B cell (primary cell): ENCODE results near the gene UTP11. TPM values are rescaled to one million over a fixed set of nuclear protein-coding genes. Genes with fewer than 3 reads are reported as not detected.

Experiments used
- ATAC-seq: fragments of 200-7000 bp; cut with Tn5 transposase; one replicate; pipeline ENCODE4 v1.10.0; 2021; ENCODE audit warnings: low read depth, mild to moderate bottlenecking, moderate number of reproducible peaks, moderate library complexity
- CTCF ChIA-PET: fragments of 350-600 bp; sonication (Branson Sonifier 250); formaldehyde crosslinking; loops from one replicate; lab custom pipeline; 2021; ENCODE audit warnings: antibody characterized with exemption, inconsistent platforms; lab: Charles Lee
- POLR2A ChIA-PET: fragments of 350-600 bp; sonication (Branson Sonifier 250); formaldehyde crosslinking; loops from one replicate; lab custom pipeline; 2021; ENCODE audit warnings: antibody characterized with exemption; lab: Charles Lee
- DNase-seq: peaks from one replicate; pipeline ENCODE4 v3.0.0; 2013
- H2AFZ ChIP-seq: 2 replicates; pipeline ENCODE4 v1.6.1; 2012; ENCODE audit warnings: mild to moderate bottlenecking, low read depth, low read length; ENCODE audit not compliant: insufficient read depth, poor library complexity, severe bottlenecking
- H3K27ac ChIP-seq, 2 donors: 1 replicate in 1 of 2; 2 replicates in 1 of 2; pipeline ENCODE4 v1.5.1; 2012 to 2013; ENCODE audit warnings: low read length in 2 of 2, mild to moderate bottlenecking in 2 of 2, moderate library complexity in 1 of 2
- H3K27me3 ChIP-seq, 4 experiments: fragments of 200-600 bp in 1 of 4; sonication (generic) in 1 of 4; replicated peaks in 1 of 4; 1 replicate in 2 of 4; 2 replicates in 2 of 4; pipeline versions ENCODE4 v1.6.1 to v1.7.0; 2013 to 2016; ENCODE audit warnings: low read length in 3 of 4, mild to moderate bottlenecking in 2 of 4, mixed read lengths in 1 of 4, moderate library complexity in 1 of 4; ENCODE audit not compliant: insufficient read depth in 4 of 4, control insufficient read depth in 3 of 4; ENCODE audit errors: control extremely low read depth in 1 of 4
- H3K36me3 ChIP-seq, 2 experiments: replicated peaks in 1 of 2; 1 replicate in 1 of 2; 2 replicates in 1 of 2; pipeline versions ENCODE4 v1.6.1 to v1.7.1; 2013; ENCODE audit warnings: low read length in 1 of 2; ENCODE audit not compliant: insufficient read depth in 2 of 2, control insufficient read depth in 1 of 2; ENCODE audit errors: control extremely low read depth in 1 of 2, extremely low read depth in 1 of 2
- H3K4me1 ChIP-seq, 2 donors: fragments of 200-600 bp in 1 of 2; sonication (generic) in 1 of 2; 1 replicate in 1 of 2; 2 replicates in 1 of 2; pipeline versions ENCODE4 v1.5.1 to v1.6.1; 2013 to 2017; ENCODE audit warnings: low read length in 2 of 2; ENCODE audit not compliant: control insufficient read depth in 2 of 2, insufficient read depth in 2 of 2
- H3K4me2 ChIP-seq: replicated peaks from 2 replicates; pipeline ENCODE3; 2012; ENCODE audit warnings: mild to moderate bottlenecking, low read depth, low read length; ENCODE audit not compliant: poor library complexity, severe bottlenecking
- H3K4me3 ChIP-seq, 5 experiments: fragments of 200-600 bp in 1 of 5; sonication (generic) in 1 of 5; 1 replicate in 3 of 5; 2 replicates in 2 of 5; pipeline versions ENCODE4 v1.5.1 to v1.7.0; 2011 to 2016; ENCODE audit warnings: low read length in 4 of 5, mild to moderate bottlenecking in 4 of 5, low read depth in 2 of 5, control low read depth in 1 of 5, moderate library complexity in 1 of 5; ENCODE audit not compliant: insufficient read depth in 1 of 5; ENCODE audit errors: control extremely low read depth in 1 of 5, extremely low read depth in 1 of 5
- H3K79me2 ChIP-seq: fragments of 200-600 bp; sonication (generic); one replicate; pipeline ENCODE4 v1.6.0; 2016; ENCODE audit warnings: low read length; ENCODE audit not compliant: control insufficient read depth, insufficient read depth
- H3K9ac ChIP-seq: fragments of 200-600 bp; sonication (generic); 2 replicates; pipeline ENCODE4 v1.6.1; 2017; ENCODE audit warnings: mild to moderate bottlenecking, low read length, moderate library complexity
- H3K9me3 ChIP-seq, 3 donors: one replicate each; pipeline versions ENCODE4 v1.6.1 to v1.7.1; 2013; ENCODE audit warnings: low read length in 2 of 3; ENCODE audit not compliant: control insufficient read depth in 2 of 3, insufficient read depth in 1 of 3; ENCODE audit errors: control extremely low read depth in 1 of 3
- H4K20me1 ChIP-seq: 2 replicates; pipeline ENCODE4 v1.6.0; 2012; ENCODE audit warnings: mild to moderate bottlenecking, low read length; ENCODE audit not compliant: insufficient read depth, control insufficient read depth, poor library complexity, severe bottlenecking
- H3K27ac Mint-ChIP-seq: one replicate; pipeline ENCODE4 v1.8.0; 2021; ENCODE audit warnings: mixed read lengths
- H3K27me3 Mint-ChIP-seq: one replicate; pipeline ENCODE4 v1.8.0; 2021; ENCODE audit warnings: mixed read lengths
- H3K4me1 Mint-ChIP-seq: one replicate; pipeline ENCODE4 v1.8.0; 2021; ENCODE audit warnings: mixed read lengths
- H3K4me3 Mint-ChIP-seq: one replicate; pipeline ENCODE4 v1.8.0; 2021; ENCODE audit warnings: mixed read lengths
- H3K9me3 Mint-ChIP-seq: one replicate; pipeline ENCODE4 v1.8.0; 2022; ENCODE audit warnings: mixed read lengths; ENCODE audit not compliant: insufficient read depth
- EZH2 ChIP-seq: IDR thresholded peaks from 2 replicates; pipeline ENCODE4 v1.6.1; 2012; ENCODE audit warnings: borderline replicate concordance, low read depth, mild to moderate bottlenecking, moderate library complexity, low read length; ENCODE audit not compliant: insufficient read depth, poor library complexity, severe bottlenecking
- WGBS: methylation state at CpG from one replicate; pipeline ENCODE4 v1.1.5; 2013; ENCODE audit warnings: missing lambda C conversion rate; ENCODE audit not compliant: insufficient coverage; 5-methylcytosine and 5-hydroxymethylcytosine counted together
- intact Hi-C: fragments of 100-400 bp; cut with micrococcal nuclease; formaldehyde crosslinking; loops from one replicate; pipeline ENCODE4 v1.10.0; 2022
- polyA plus RNA-seq: library from polyadenylated mRNA; depleted of rRNA; stranded (reverse); fragments of >200 nt; gene quantifications from 2 replicates; pipeline ENCODE4 v1.2.3, GENCODE V29; 2012
- total RNA-seq, 2 donors: library from RNA; stranded (reverse); fragments of 120-200 nt in 1 of 2; gene quantifications; 1 replicate in 1 of 2; 2 replicates in 1 of 2; pipeline versions ENCODE4 v1.2.3 to v1.2.4, GENCODE V29; 2013 to 2022
- TF ChIP-seq, protein P1 (sequence below): fragments of 200-600 bp; IDR thresholded peaks from one replicate; pipeline ENCODE4 v1.8.0; 2022; ENCODE audit warnings: antibody characterized with exemption, mild to moderate bottlenecking

Gene UTP11
- total and polyA plus RNA-seq, 2 donors (not counting 1 experiment from before 2014, with no cell fraction given) = 6.0 to 16.8 TPM

- Mint-ChIP-seq H3K4me3 (no peak overlapping the region), H3K27ac (no peak overlapping the region), H3K27me3 (peaks cover 5% of the 10 kb centered on the region), H3K4me1 (peaks cover 19% of the 10 kb centered on the region), H3K9me3 (no peaks in the 10 kb centered on the region)
- DNase-seq (no peak), ATAC-seq (no peak)
- no peaks in the 10 kb centered on the region for H4K20me1 ChIP-seq
- H3K36me3 ChIP-seq = peaks cover 6 to 19% of the 10 kb centered on the region in 2 experiments
- no peak overlapping the region for H2AFZ ChIP-seq
- no peaks in the 10 kb centered on the region for H3K9me3 ChIP-seq
- H3K4me2 ChIP-seq = no peak overlapping the region
- 58% methylated on average over 2 of the region's 2 CpGs for WGBS
- intact Hi-C loops = loop anchor here (5.0 kb wide), 1 partner anchor 474 kb away; no protein-coding TSS in a partner anchor
- no peak overlapping the region for H3K9ac ChIP-seq
- no peaks in the 10 kb centered on the region for H3K79me2 ChIP-seq
- ChIA-PET CTCF (interaction anchor here (0.6 to 3.5 kb wide), 5 partner anchors 12 to 804 kb away, joined by 3 to 15 read pairs (median 3); no protein-coding TSS in a partner anchor), POLR2A (no interaction called here)
- H3K27ac ChIP-seq = no peak overlapping the region
- H3K4me3 ChIP-seq = no peak overlapping the region
- no peaks in the 10 kb centered on the region for H3K27me3 ChIP-seq
- TF ChIP-seq EZH2 = no peak
- TF ChIP-seq, protein P1, sequence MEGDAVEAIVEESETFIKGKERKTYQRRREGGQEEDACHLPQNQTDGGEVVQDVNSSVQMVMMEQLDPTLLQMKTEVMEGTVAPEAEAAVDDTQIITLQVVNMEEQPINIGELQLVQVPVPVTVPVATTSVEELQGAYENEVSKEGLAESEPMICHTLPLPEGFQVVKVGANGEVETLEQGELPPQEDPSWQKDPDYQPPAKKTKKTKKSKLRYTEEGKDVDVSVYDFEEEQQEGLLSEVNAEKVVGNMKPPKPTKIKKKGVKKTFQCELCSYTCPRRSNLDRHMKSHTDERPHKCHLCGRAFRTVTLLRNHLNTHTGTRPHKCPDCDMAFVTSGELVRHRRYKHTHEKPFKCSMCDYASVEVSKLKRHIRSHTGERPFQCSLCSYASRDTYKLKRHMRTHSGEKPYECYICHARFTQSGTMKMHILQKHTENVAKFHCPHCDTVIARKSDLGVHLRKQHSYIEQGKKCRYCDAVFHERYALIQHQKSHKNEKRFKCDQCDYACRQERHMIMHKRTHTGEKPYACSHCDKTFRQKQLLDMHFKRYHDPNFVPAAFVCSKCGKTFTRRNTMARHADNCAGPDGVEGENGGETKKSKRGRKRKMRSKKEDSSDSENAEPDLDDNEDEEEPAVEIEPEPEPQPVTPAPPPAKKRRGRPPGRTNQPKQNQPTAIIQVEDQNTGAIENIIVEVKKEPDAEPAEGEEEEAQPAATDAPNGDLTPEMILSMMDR = no peak
- H3K4me1 ChIP-seq = peaks cover 5 to 13% of the 10 kb centered on the region in 2 donors
Observed at GRCh38 chr1:38028671-38029070, 16.1 kb downstream of the UTP11 start.

GRCh38 chr1:38029081-38029681, 16.6 kb downstream of the UTP11 start:
- Histone ChIP-seq H3K4me2 (no peak overlapping the region), H3K27me3 (no peaks in the 10 kb centered on the region), H3K9ac (no peak overlapping the region), H3K36me3 (peaks cover 6 to 14% of the 10 kb centered on the region in 2 experiments), H3K9me3 (no peaks in the 10 kb centered on the region), H3K4me3 (no peak overlapping the region), H3K27ac (no peak overlapping the region), H2AFZ (no peak overlapping the region), H4K20me1 (no peaks in the 10 kb centered on the region), H3K79me2 (no peaks in the 10 kb centered on the region), H3K4me1 (peaks cover 5 to 13% of the 10 kb centered on the region in 2 donors)
- ATAC-seq = no peak
- DNase-seq = no peak
- intact Hi-C loops = loop anchor here (5.0 kb wide), 1 partner anchor 473 kb away; no protein-coding TSS in a partner anchor
- POLR2A ChIA-PET = no interaction called here
- Mint-ChIP-seq H3K4me1 (peaks cover 19% of the 10 kb centered on the region), H3K27me3 (peaks cover 7% of the 10 kb centered on the region), H3K27ac (no peak overlapping the region), H3K9me3 (no peaks in the 10 kb centered on the region), H3K4me3 (no peak overlapping the region)
- WGBS = 88% methylated on average over 20 of the region's 23 CpGs
- CTCF ChIA-PET = interaction anchor here (0.6 to 3.5 kb wide), 6 partner anchors 42 to 803 kb away, joined by 3 to 15 read pairs (median 4); no protein-coding TSS in a partner anchor
- TF ChIP-seq, protein P1 = no peak
- TF ChIP-seq EZH2 = no peak
